Sigmoid colon (tissue), 4 donors: ENCODE measurements around the gene MTMR3.

Experiments
- EP300 ChIP-seq, 4 donors: sonication (generic); formaldehyde crosslinking; IDR thresholded peaks; one replicate each; pipeline ENCODE4 v1.6.1; 2017; ENCODE audit warnings: antibody characterized with exemption in 4 of 4
- POLR2A ChIP-seq, 2 donors: fragments of 450-650 bp; IDR thresholded peaks; one replicate each; pipeline ENCODE4 v1.6.1; 2016; ENCODE audit warnings: antibody characterized with exemption in 2 of 2, mild to moderate bottlenecking in 2 of 2, moderate library complexity in 2 of 2
- POLR2AphosphoS5 ChIP-seq, 4 donors: sonication (generic); formaldehyde crosslinking; IDR thresholded peaks; one replicate each; pipeline ENCODE4 v1.6.1; 2017; ENCODE audit warnings: antibody characterized with exemption in 4 of 4
- TF ChIP-seq, protein P1 (sequence below), 4 experiments: fragments of 450-650 bp in 3 of 4; fragments of 200-600 bp in 1 of 4; IDR thresholded peaks; one replicate each; pipeline ENCODE4 v1.5.1; 2016 to 2019; ENCODE audit warnings: antibody characterized with exemption in 4 of 4, mild to moderate bottlenecking in 3 of 4, moderate library complexity in 2 of 4

DNA sequence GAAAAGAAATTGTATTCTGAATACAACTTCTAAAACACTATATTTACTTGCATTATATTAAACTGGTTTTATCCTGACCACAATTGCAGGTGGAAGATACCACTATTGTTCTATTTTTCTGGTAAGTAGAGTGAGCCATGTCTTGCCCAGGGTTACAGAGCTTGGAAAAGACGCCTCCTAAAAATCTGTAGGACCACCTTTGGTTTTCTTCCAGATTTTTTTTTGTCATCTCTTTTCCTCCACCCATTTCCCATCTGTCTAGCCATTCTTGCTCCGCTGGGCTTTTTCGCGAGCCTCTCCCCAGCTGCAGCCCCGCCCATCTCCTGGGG lies 294 bp upstream of the MTMR3 start:
- TF ChIP-seq POLR2A (IDR thresholded peaks at IDR 0.05) (no peak), POLR2AphosphoS5 (IDR thresholded peaks at IDR 0.05) (no peak), EP300 (IDR thresholded peaks at IDR 0.05) (no peak)
- TF ChIP-seq, protein P1, sequence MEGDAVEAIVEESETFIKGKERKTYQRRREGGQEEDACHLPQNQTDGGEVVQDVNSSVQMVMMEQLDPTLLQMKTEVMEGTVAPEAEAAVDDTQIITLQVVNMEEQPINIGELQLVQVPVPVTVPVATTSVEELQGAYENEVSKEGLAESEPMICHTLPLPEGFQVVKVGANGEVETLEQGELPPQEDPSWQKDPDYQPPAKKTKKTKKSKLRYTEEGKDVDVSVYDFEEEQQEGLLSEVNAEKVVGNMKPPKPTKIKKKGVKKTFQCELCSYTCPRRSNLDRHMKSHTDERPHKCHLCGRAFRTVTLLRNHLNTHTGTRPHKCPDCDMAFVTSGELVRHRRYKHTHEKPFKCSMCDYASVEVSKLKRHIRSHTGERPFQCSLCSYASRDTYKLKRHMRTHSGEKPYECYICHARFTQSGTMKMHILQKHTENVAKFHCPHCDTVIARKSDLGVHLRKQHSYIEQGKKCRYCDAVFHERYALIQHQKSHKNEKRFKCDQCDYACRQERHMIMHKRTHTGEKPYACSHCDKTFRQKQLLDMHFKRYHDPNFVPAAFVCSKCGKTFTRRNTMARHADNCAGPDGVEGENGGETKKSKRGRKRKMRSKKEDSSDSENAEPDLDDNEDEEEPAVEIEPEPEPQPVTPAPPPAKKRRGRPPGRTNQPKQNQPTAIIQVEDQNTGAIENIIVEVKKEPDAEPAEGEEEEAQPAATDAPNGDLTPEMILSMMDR (IDR thresholded peaks at IDR 0.05), result no peak
